Osteoblast (primary cell): ENCODE data around the gene CAVIN4. TPM values are rescaled to one million over a fixed set of nuclear protein-coding genes. Genes with fewer than 3 reads are reported as not detected.

Source experiments
- DNase-seq: peaks from one replicate; pipeline ENCODE4 v3.0.0; 2011; ENCODE audit warnings: low spot score, mixed read lengths; ENCODE audit not compliant: insufficient read length; ENCODE audit errors: missing footprints
- H2AFZ ChIP-seq: 2 replicates; pipeline ENCODE4 v1.6.0; 2011; ENCODE audit warnings: mild to moderate bottlenecking, low read length
- H3K27ac ChIP-seq: 2 replicates; pipeline ENCODE4 v1.5.1; 2011; ENCODE audit warnings: mild to moderate bottlenecking, low read depth, low read length, moderate library complexity
- H3K27me3 ChIP-seq: 2 replicates; pipeline ENCODE4 v1.6.0; 2012; ENCODE audit warnings: mild to moderate bottlenecking, control low read depth, inconsistent platforms, low read length, moderate library complexity; ENCODE audit not compliant: insufficient read depth
- H3K36me3 ChIP-seq: 2 replicates; pipeline ENCODE4 v1.5.1; 2011; ENCODE audit warnings: mild to moderate bottlenecking, low read length, control low read depth, moderate library complexity; ENCODE audit not compliant: insufficient read depth
- H3K4me1 ChIP-seq: 2 replicates; pipeline ENCODE4 v1.5.1; 2011; ENCODE audit warnings: mild to moderate bottlenecking, low read length, control low read depth, moderate library complexity; ENCODE audit not compliant: insufficient read depth
- H3K4me2 ChIP-seq: 2 replicates; pipeline ENCODE4 v1.6.0; 2011; ENCODE audit warnings: mild to moderate bottlenecking, low read length; ENCODE audit not compliant: insufficient read depth
- H3K4me3 ChIP-seq: fragments of 200-600 bp; sonication (generic); 3 replicates; pipeline ENCODE4 v1.5.1; 2012; ENCODE audit warnings: mild to moderate bottlenecking, low read length, inconsistent platforms; ENCODE audit not compliant: insufficient read depth
- H3K79me2 ChIP-seq: 2 replicates; pipeline ENCODE4 v1.6.0; 2012; ENCODE audit warnings: mild to moderate bottlenecking, low read length, control low read depth, inconsistent platforms; ENCODE audit not compliant: insufficient read depth
- H3K9me3 ChIP-seq: 2 replicates; pipeline ENCODE4 v1.5.1; 2011; ENCODE audit warnings: low read depth, low read length, control low read depth
- H4K20me1 ChIP-seq: 2 replicates; pipeline ENCODE4 v1.6.0; 2012; ENCODE audit warnings: mild to moderate bottlenecking, low read length, control low read depth; ENCODE audit not compliant: insufficient read depth
- CTCF ChIP-seq: IDR thresholded peaks from 2 replicates; pipeline ENCODE4 v1.5.1; 2011; ENCODE audit warnings: mild to moderate bottlenecking, low read depth, low read length, moderate library complexity; ENCODE audit errors: extremely low read depth
- total RNA-seq: library from RNA; depleted of rRNA; stranded (reverse); fragments of >200 nt; gene quantifications from 2 replicates; pipeline ENCODE4 v1.2.3, GENCODE V29; 2012

CAVIN4 gene
- total RNA-seq, 1 donor: 1.4 TPM

GRCh38 chr9:100619194-100619593 is 41.3 kb downstream of the CAVIN4 start:
- no peaks in the 10 kb centered on the region for H3K79me2 ChIP-seq

DNA sequence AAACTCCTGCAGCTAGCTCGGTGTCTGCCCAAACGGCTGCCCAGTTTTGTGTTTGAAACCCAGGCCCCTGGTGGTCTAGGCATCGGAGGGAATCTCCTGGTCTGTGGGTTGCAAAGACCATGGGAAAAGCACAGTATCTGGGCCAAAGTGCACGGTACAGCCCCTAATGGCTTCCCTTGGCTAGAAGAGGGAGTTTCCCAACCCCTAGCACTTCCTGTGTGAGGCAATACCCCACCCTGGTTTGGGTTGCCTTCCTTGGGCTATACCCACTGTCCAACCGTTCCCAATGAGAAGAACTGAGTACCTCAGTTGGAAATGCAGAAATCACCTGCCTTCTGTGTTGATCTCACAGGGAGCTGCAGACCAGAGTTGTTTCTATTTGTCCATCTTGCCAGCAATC is 41.8 kb downstream of the CAVIN4 start:
- no peak for TF ChIP-seq CTCF
- Histone ChIP-seq H3K36me3 (no peaks in the 10 kb centered on the region), H3K4me2 (no peak overlapping the region), H3K27ac (no peak overlapping the region), H3K4me3 (no peak overlapping the region), H3K9me3 (no peaks in the 10 kb centered on the region), H3K79me2 (no peaks in the 10 kb centered on the region), H2AFZ (no peak overlapping the region), H3K27me3 (no peaks in the 10 kb centered on the region), H3K4me1 (no peaks in the 10 kb centered on the region), H4K20me1 (no peaks in the 10 kb centered on the region)
- no peak for DNase-seq

More at GRCh38 chr9:100619194-100619593, 41.3 kb downstream of the CAVIN4 start:
- no peak overlapping the region for H3K27ac ChIP-seq
- no peaks in the 10 kb centered on the region for H3K27me3 ChIP-seq
- no peak overlapping the region for H3K4me3 ChIP-seq
- H2AFZ ChIP-seq: no peak overlapping the region
- H3K36me3 ChIP-seq: no peaks in the 10 kb centered on the region
- DNase-seq: no peak
- no peak for TF ChIP-seq CTCF
- H3K9me3 ChIP-seq: no peaks in the 10 kb centered on the region
- no peaks in the 10 kb centered on the region for H4K20me1 ChIP-seq
- H3K4me2 ChIP-seq: no peak overlapping the region
- no peaks in the 10 kb centered on the region for H3K4me1 ChIP-seq

DNA sequence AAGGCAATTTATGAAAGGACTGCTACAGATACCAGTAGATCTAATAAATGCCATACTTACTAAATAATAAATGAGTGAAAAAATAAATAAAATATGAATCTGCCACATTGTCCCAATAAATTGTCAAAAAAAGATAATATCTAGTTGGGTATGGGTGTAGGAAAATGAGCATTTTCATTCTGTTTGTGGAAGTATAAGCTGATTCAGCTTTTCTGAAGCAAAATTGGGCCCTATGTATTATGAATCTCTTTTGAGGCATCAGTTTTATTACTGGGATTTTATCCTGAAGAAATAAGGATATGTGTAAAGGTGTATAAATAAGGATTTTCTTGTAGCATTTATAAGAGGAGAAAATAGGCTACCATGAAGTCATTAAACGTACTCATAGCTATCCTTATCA is 46.1 kb downstream of the CAVIN4 start:
- no peak overlapping the region for H3K4me2 ChIP-seq
- no peak for TF ChIP-seq CTCF
- no peak overlapping the region for H3K4me3 ChIP-seq
- no peaks in the 10 kb centered on the region for H3K27me3 ChIP-seq
- no peaks in the 10 kb centered on the region for H3K9me3 ChIP-seq
- no peak overlapping the region for H3K27ac ChIP-seq
- no peaks in the 10 kb centered on the region for H3K4me1 ChIP-seq
- H2AFZ ChIP-seq: no peak overlapping the region
- DNase-seq: no peak
- no peaks in the 10 kb centered on the region for H3K79me2 ChIP-seq
- no peaks in the 10 kb centered on the region for H3K36me3 ChIP-seq
- H4K20me1 ChIP-seq: no peaks in the 10 kb centered on the region

GRCh38 chr9:100626949-100627348 is 49.1 kb downstream of the CAVIN4 start:
- Histone ChIP-seq H3K27ac (no peak overlapping the region), H4K20me1 (no peaks in the 10 kb centered on the region), H3K36me3 (no peaks in the 10 kb centered on the region), H3K79me2 (no peaks in the 10 kb centered on the region), H3K4me1 (no peaks in the 10 kb centered on the region), H3K4me3 (no peak overlapping the region), H2AFZ (no peak overlapping the region), H3K9me3 (no peaks in the 10 kb centered on the region), H3K27me3 (no peaks in the 10 kb centered on the region), H3K4me2 (no peak overlapping the region)
- DNase-seq: no peak
- no peak for TF ChIP-seq CTCF
